SIG-M5 (cell line): ENCODE data around the gene SVIL.
"Not testable (repeated sequence)": the region's sequence is repeated elsewhere in the genome, so short reads cannot be mapped to it uniquely, and the experiment has no call there.

Source experiments
- DNase-seq: peaks from one replicate; lab custom pipeline; 2025; lab: John Stamatoyannopoulos, UW

The SVIL gene

GRCh38 chr10:29622382-29622922, 12.3 kb downstream of the SVIL start:
- no peak for DNase-seq

DNA sequence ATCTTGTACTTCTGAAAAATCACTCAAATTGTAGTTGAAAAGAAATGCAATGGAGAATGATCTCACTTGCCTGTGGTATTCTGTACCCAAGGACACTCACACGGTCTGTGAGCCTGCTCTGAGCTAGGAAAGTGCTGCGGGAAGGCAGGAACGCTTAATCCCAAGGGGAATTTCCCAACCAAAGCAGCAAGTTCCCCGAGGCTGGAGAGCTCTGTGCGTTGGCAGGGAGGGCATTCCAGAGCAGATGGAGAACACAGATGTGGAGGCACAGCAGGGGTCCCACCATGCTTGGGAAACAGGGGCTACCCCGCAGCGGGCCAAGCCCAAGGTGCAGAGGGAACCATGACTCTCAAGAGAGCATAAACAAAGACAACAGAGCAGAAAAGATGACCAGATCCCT, 13.6 kb downstream of the SVIL start:
- DNase-seq = no peak

DNA sequence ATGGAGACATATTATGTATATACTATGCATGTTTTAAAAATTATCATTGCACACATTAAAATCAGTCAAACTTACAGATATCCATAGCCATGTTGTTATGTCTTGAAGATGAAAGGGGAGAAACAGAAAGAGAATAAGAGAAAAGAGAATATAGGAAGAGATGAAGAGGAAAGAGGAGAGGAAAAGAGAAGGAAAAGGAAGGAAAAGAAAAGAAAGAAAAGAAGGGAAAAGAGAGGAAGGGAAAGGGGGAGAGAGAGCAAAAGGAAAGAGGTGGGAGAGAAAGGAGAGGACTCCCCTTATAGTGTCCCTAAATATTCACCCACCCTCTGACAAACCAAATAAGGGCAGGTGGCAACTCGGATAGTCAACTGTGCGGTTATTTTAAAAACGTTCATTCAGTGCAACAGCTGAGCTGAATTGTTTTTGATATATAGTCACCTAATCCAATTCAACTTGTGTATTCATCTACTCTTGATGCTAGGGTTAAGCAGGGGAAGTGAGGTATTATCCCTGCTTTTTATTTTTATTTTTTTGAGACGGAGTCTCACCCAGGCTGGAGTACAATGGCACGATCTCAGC, 14.6 kb downstream of the SVIL start:
- DNase-seq = no peak

GRCh38 chr10:29619241-29619669, 15.5 kb downstream of the SVIL start:
- no peak for DNase-seq

- DNase-seq = no peak
Measured at GRCh38 chr10:29618341-29619171, 16.2 kb downstream of the SVIL start.

DNA sequence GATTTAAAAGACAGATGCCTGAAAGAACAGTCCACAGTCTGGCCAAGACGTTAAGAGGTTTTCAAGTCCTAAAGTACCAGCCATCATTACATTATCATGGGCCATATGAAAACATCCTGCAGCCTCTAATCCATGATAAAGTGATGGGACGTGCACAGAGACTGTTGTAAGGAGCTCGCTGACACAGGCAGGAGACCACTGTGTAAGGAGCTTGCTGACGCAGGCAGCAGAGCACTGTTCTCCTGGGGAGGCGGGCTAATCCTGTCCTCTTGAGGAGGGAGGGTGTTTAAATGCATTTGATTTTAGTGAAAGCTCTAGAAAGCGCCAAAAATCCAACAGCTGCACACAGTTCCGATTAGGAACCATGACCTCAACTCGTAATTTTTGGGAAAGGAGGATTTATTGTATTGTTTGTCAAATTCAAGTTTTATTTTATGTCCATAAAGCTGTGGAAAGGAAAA, 16.9 kb downstream of the SVIL start:
- no peak for DNase-seq

- DNase-seq = no peak
Measured at GRCh38 chr10:29616542-29616941, 18.2 kb downstream of the SVIL start.

- no peak for DNase-seq
Measured at GRCh38 chr10:29615195-29615594, 19.6 kb downstream of the SVIL start.

DNA sequence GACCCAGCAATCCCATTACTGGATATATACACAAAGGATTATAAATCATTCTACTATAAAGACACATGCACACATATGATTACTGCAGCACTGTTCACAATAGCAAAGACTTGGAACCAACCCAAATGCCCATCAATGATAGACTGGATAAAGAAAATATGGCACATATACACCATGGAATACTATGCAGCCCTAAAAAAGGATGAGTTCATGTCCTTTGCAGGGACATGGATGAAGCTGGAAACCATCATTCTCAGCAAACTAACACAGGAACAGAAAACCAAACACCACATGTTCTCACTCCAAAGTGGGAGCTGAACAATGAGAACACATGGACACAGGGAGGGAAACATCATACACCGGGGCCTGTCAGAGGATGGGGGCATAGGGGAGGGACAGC, 20.5 kb downstream of the SVIL start:
- not testable (repeated sequence) for DNase-seq

GRCh38 chr10:29613791-29614190, 21.0 kb downstream of the SVIL start:
- no peak for DNase-seq

- no peak for DNase-seq
Measured at GRCh38 chr10:29613196-29613595, 21.6 kb downstream of the SVIL start.

DNA sequence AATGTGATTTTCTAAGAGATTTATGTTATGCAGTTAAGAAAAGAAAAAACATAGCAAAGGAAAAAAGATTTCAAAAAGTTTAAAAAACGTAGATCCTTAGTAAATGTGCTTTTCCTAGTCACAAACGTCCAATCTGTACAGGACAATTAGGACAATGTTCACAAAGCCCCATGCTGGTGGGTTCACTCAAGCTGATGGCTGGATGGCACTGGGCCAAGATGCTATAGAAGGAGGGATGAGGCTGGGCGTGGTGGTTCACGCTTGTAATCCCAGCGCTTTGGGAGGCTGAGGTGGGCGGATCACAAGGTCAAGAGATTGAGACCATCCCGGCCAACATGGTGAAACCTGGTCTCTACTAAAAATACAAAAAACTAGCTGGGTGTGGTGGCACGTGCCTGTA, 22.1 kb downstream of the SVIL start:
- no peak for DNase-seq

DNA sequence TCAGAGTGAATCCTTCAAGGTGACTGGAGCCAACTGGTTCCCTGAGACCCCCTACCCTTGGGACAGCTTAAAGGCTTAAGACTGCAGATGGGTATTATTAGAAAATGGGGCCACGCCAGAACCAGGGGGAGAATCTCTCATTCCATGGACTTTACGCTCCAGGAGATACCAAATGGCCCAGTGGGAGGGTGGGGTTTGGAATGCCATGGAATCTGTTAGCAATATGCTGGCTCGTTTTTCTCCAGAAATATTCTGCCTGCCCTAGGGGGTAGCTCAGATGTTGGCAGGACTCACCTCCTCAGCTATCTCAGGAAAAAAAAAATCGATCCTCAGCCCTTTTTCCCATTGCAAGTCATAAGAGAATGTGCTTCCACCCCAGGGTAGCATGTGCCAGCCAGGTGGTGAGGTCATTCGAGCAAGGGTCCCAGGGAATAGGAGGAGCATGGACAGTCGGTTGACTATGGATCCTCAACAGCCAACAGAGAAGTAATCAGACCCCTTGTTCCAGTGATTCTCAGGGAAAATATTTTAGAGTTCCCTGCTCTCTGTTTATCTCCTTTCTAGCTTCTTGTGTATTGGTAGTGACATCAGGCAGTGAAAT, 22.9 kb downstream of the SVIL start:
- no peak for DNase-seq

- no peak for DNase-seq
Measured at GRCh38 chr10:29610876-29611647, 23.7 kb downstream of the SVIL start.

DNA sequence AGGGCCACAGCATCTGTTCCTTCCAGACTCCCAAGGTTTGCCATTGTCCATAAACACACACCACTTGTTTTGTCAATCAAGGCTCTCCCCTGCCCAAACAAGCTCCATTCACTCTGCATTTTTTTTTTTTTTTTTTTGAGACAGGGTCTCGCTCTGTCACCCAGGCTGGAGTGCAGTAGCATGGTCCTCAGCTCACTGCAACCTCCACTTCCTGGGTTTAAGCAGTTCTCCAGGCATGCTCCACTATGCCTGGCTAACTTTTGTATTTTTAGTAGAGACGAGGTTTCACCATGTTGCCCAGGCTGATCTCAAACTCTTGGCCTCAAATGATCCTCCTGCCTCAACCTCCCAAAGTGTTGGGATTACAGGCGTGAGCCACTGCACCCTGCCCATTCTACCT, 24.4 kb downstream of the SVIL start:
- DNase-seq = not testable (repeated sequence)

DNA sequence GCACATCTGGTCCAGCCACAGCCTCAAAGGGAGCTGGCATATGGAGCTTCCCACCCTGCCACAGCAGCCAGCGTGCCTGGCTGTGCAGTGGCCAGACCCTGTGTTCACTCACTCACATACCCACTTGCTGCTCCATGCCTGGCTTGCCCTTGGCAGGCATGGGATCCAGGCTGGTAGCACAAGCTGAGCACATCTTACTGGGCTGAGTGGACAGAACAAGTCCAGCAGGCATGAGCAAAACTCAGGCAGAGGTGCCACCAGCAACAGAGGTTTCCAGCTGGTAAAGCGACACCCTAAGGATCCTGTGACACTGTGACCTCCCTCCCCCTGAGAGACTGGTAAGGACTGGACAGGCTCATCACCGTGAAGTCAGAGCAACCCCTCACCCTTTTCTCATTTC, 25.1 kb downstream of the SVIL start:
- no peak for DNase-seq

- no peak for DNase-seq
Measured at GRCh38 chr10:29608476-29609301, 26.1 kb downstream of the SVIL start.

DNA sequence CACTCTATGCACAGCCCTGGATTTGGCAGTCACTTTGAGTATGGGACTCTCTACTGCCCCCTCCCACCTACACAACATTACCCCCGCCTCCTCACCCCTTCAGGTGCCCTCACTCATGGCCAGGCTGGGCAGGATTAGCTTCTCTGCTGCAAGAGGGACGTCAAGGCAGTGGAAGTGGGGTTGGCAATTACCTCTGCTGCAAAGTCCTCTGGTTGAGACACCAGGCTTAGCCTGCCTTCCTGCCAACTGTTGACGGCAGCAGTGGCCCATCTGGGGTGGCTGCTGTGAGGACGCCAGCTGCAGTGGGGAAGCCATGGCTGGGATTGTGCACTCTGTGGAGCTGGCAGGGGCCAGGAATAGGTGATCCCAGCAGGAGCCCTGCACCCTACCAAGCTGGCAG, 26.7 kb downstream of the SVIL start:
- DNase-seq = no peak

GRCh38 chr10:29607576-29607975, 27.2 kb downstream of the SVIL start:
- no peak for DNase-seq

DNA sequence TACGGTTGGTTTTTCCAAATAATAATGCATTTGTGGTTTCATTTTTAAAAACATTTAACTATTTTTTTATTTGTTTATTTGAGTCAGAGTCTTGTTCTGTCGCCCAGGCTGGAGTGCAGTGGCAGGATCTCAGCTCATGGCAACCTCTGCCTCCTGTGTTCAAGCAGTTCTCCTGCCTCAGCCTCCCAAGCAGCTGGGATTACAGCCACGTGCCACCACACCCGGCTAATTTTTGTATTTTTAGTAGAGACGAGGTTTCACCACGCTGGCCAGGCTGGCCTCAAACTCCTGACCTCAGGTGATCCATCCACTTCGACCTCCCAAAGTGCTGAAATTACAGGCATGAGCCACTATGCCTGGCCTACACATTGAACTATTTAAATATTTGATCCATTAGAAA, 28.1 kb downstream of the SVIL start:
- not testable (repeated sequence) for DNase-seq

DNA sequence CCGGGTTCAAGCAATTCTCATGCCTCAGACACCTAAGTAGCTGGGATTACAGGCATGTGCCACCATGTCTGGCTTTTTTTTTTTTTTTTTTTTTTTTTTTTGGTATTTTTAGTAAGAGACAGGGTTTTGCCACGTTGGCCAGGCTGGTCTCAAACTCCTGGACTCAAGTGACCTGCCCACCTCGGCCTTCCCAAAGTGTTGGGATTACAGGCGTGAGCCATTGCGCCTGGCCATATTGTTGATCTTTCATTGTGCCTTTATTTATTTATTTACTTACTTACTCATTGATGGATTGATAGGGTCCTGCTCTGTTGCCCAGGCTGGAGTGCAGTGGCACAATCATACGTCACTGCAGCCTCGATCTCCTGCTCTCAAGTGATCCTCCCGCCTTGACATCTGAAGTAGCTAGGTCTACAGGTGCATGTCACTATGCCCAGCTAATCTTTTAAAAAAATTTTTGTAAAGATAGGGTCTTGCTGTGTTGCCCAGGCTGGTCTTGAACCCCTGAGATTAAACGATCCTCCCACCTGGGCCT, 30.4 kb downstream of the SVIL start:
- DNase-seq = no peak
